Motor neuron (in vitro differentiated cells): ENCODE measurements around the gene TTC36. TPM values are rescaled to one million over a fixed set of nuclear protein-coding genes. Genes with fewer than 3 reads are reported as not detected.
"Not testable (repeated sequence)": the region's sequence is repeated elsewhere in the genome, so short reads cannot be mapped to it uniquely, and the experiment has no call there.

Experiments used
- ATAC-seq, 8 experiments: fragments of 200-7000 bp; cut with Tn5 transposase; replicated peaks in 6 of 8; 2 replicates each; pipeline ENCODE4 v1.8.0; 2021; ENCODE audit warnings: mild to moderate bottlenecking in 8 of 8, moderate library complexity in 8 of 8
- H3K27ac ChIP-seq, 2 donors: fragments of 250-450 bp; sonication (Bioruptor Pico); 2 replicates each; pipeline ENCODE4 v1.9.0; 2021; ENCODE audit warnings: antibody characterized with exemption in 2 of 2, mild to moderate bottlenecking in 2 of 2, moderate library complexity in 1 of 2
- H3K4me1 ChIP-seq, 2 donors: fragments of 250-450 bp; sonication (Bioruptor Pico); replicated peaks in 1 of 2; 2 replicates each; pipeline ENCODE4 v1.6.1; 2021; ENCODE audit warnings: antibody characterized with exemption in 2 of 2, mild to moderate bottlenecking in 2 of 2, moderate library complexity in 1 of 2
- H3K4me3 ChIP-seq, 5 donors: fragments of 250-450 bp; sonication (Bioruptor Pico); 2 replicates each; pipeline ENCODE4 v1.9.0; 2021; ENCODE audit warnings: antibody characterized with exemption in 5 of 5, mild to moderate bottlenecking in 5 of 5, moderate library complexity in 4 of 5
- WGBS, 10 experiments: fragments of 450-650 bp; shearing (Covaris generic); methylation state at CpG; one replicate each; pipeline ENCODE4 v1.0.0; 2022; 5-methylcytosine and 5-hydroxymethylcytosine counted together
- in situ Hi-C, 9 experiments: fragments of 400-800 bp; cut with MboI; loops; one replicate each; pipeline ENCODE4 v1.15.0; 2021; ENCODE audit warnings: low sequenced_read_pairs in 9 of 9, low pct_unique_long_range_greater_than_20kb in 2 of 9; ENCODE audit not compliant: unreplicated experiment in 9 of 9
- total RNA-seq, 8 experiments: library from RNA; unstranded; fragments of 300-600 nt; gene quantifications; 2 replicates each; pipeline versions ENCODE4 v1.2.3 to v1.2.4, GENCODE V29; 2022

Gene TTC36
- total RNA-seq, 8 experiments from 2014 or later = 0.38 to 1.3 (median 0.60) TPM; not detected in 3

GRCh38 chr11:118535261-118535660 lies 8.0 kb downstream of the TTC36 start:
- in situ Hi-C loops = no loop called here
- H3K4me1 ChIP-seq = peaks cover 0 to 4% of the 10 kb centered on the region in 2 donors
- no peak overlapping the region for H3K27ac ChIP-seq
- no peak for ATAC-seq
- no peak overlapping the region for H3K4me3 ChIP-seq
- 50 to 94% (median 66%) methylated on average over 1 to 6 of the region's 9 CpGs; no CpG with 5 or more reads in 2 of the 10 experiments for WGBS, 10 experiments

GRCh38 chr11:118536726-118537125 lies 9.5 kb downstream of the TTC36 start:
- 75 to 100% (median 98%) methylated on average over 1 to 5 of the region's 5 CpGs; no CpG with 5 or more reads in 6 of the 10 experiments for WGBS, 10 experiments
- Histone ChIP-seq H3K27ac (no peak overlapping the region), H3K4me1 (peaks cover 0 to 4% of the 10 kb centered on the region in 2 donors)

GRCh38 chr11:118537409-118537980 lies 10.2 kb downstream of the TTC36 start:
- 50 to 100% (median 95%) methylated on average over 1 to 6 of the region's 6 CpGs for WGBS, 10 experiments
- Histone ChIP-seq H3K4me1 (no peaks in the 10 kb centered on the region), H3K27ac (no peak overlapping the region), H3K4me3 (no peak overlapping the region)
- no peak for ATAC-seq
- in situ Hi-C loops = no loop called here

More at GRCh38 chr11:118536726-118537125, 9.5 kb downstream of the TTC36 start:
- in situ Hi-C loops = no loop called here
- no peak for ATAC-seq
- no peak overlapping the region for H3K4me3 ChIP-seq

GRCh38 chr11:118544010-118544646 lies 16.9 kb downstream of the TTC36 start:
- WGBS, 10 experiments = 72 to 100% (median 82%) methylated on average over 1 to 5 of the region's 8 CpGs
- ATAC-seq = no peak
- Histone ChIP-seq H3K27ac (no peak overlapping the region), H3K4me1 (no peaks in the 10 kb centered on the region), H3K4me3 (no peak overlapping the region)
- in situ Hi-C loops = no loop called here

GRCh38 chr11:118544647-118545010 lies 17.4 kb downstream of the TTC36 start:
- no peak for ATAC-seq
- 80 to 100% (median 90%) methylated on average over 1 to 3 of the region's 3 CpGs; no CpG with 5 or more reads in 1 of the 10 experiments for WGBS, 10 experiments
- no peak overlapping the region for H3K4me3 ChIP-seq
- in situ Hi-C loops = no loop called here
- H3K27ac ChIP-seq = no peak overlapping the region
- no peaks in the 10 kb centered on the region for H3K4me1 ChIP-seq

- ATAC-seq = no peak
These were observed 18.3 kb downstream of the TTC36 start for GRCh38 chr11:118545533-118545932.

GRCh38 chr11:118547132-118547531 lies 19.9 kb downstream of the TTC36 start:
- WGBS, 10 experiments = 86 to 100% (median 100%) methylated on average over 1 to 2 of the region's 2 CpGs; no CpG with 5 or more reads in 5 of the 10 experiments
- Histone ChIP-seq H3K4me3 (no peak overlapping the region), H3K27ac (no peak overlapping the region), H3K4me1 (no peaks in the 10 kb centered on the region)
- in situ Hi-C loops = no loop called here
- no peak for ATAC-seq

More at GRCh38 chr11:118545533-118545932, 18.3 kb downstream of the TTC36 start:
- Histone ChIP-seq H3K4me1 (no peaks in the 10 kb centered on the region), H3K4me3 (no peak overlapping the region), H3K27ac (no peak overlapping the region)
- in situ Hi-C loops = no loop called here
- 59 to 100% (median 80%) methylated on average over 1 to 3 of the region's 5 CpGs; no CpG with 5 or more reads in 1 of the 10 experiments for WGBS, 10 experiments

- Histone ChIP-seq H3K4me3 (no peak overlapping the region), H3K4me1 (no peaks in the 10 kb centered on the region), H3K27ac (no peak overlapping the region)
- no peak for ATAC-seq
- whole genome bisulfite sequencing, 10 experiments = 40 to 100% (median 87%) methylated on average over 1 to 4 of the region's 4 CpGs; no CpG with 5 or more reads in 2 of the 10 experiments
- in situ Hi-C loops = no loop called here
These were observed 25.1 kb downstream of the TTC36 start for GRCh38 chr11:118552341-118552740.

- 69 to 100% (median 80%) methylated on average over 1 to 4 of the region's 4 CpGs; no CpG with 5 or more reads in 3 of the 10 experiments for WGBS, 10 experiments
- Histone ChIP-seq H3K27ac (no peak overlapping the region), H3K4me1 (peaks cover 2 to 6% of the 10 kb centered on the region in 2 donors), H3K4me3 (no peak overlapping the region)
- in situ Hi-C loops = no loop called here
- no peak for ATAC-seq
These were observed 33.5 kb downstream of the TTC36 start for GRCh38 chr11:118560806-118561205.

- Histone ChIP-seq H3K27ac (no peak overlapping the region), H3K4me1 (peaks cover 2 to 6% of the 10 kb centered on the region in 2 donors), H3K4me3 (peak overlapping the region in 4 of 5 donors; percentile 39 to 48 (median 45))
- ATAC-seq = peak in 1 of 8 experiments; percentile 3
- in situ Hi-C loops = no loop called here
- 10 to 90% (median 63%) methylated on average over 1 to 4 of the region's 5 CpGs; no CpG with 5 or more reads in 6 of the 10 experiments for WGBS, 10 experiments
These were observed 37.8 kb downstream of the TTC36 start for GRCh38 chr11:118565051-118565450.

GRCh38 chr11:118569670-118570069 lies 42.4 kb downstream of the TTC36 start:
- H3K27ac ChIP-seq = no peak overlapping the region
- H3K4me3 ChIP-seq = no peak overlapping the region
- no peak for ATAC-seq
- peaks cover 6 to 23% of the 10 kb centered on the region in 2 donors for H3K4me1 ChIP-seq
- 43 to 100% (median 83%) methylated on average over 1 to 2 of the region's 2 CpGs; no CpG with 5 or more reads in 5 of the 10 experiments for WGBS, 10 experiments
- in situ Hi-C loops = no loop called here

GRCh38 chr11:118570787-118571186 lies 43.5 kb downstream of the TTC36 start:
- H3K4me1 ChIP-seq = peaks cover 8 to 24% of the 10 kb centered on the region in 2 donors
- in situ Hi-C loops = no loop called here
- no peak overlapping the region for H3K4me3 ChIP-seq
- H3K27ac ChIP-seq = no peak overlapping the region
- no peak for ATAC-seq
- WGBS, 10 experiments = 82 to 100% (median 100%) methylated on average over 1 of the region's 1 CpG

GRCh38 chr11:118571701-118572060 lies 44.4 kb downstream of the TTC36 start:
- peak in 2 of 8 experiments; percentile 27 to 41 for ATAC-seq
- in situ Hi-C loops = not testable (repeated sequence)
- 13 to 89% (median 32%) methylated on average over 1 to 13 of the region's 15 CpGs; no CpG with 5 or more reads in 4 of the 10 experiments for WGBS, 10 experiments
- peaks cover 8 to 27% of the 10 kb centered on the region in 2 donors for H3K4me1 ChIP-seq
- peak overlapping the region; percentile 96 to 100 (median 97) for H3K4me3 ChIP-seq
- H3K27ac ChIP-seq = peak overlapping the region; percentile 100
